Fibroblast of lung (primary cell): ENCODE measurements around the gene GPR137.

Experiments
- EZH2 ChIP-seq: IDR thresholded peaks from 2 replicates; pipeline ENCODE4 v1.5.1; 2012; ENCODE audit warnings: low read length, control low read depth, mild to moderate bottlenecking; ENCODE audit errors: missing control alignments
- TF ChIP-seq, protein P1 (sequence below), 2 donors: IDR thresholded peaks in 1 of 2; conservative IDR thresholded peaks in 1 of 2; 1 replicate in 1 of 2; 2 replicates in 1 of 2; pipeline ENCODE4 v1.5.1; 2011 to 2012; ENCODE audit warnings: low read length in 2 of 2, control low read depth in 1 of 2, inconsistent platforms in 1 of 2, low read depth in 1 of 2, mild to moderate bottlenecking in 1 of 2

GRCh38 chr11:64305075-64305690 is 19.5 kb downstream of the GPR137 start, which contains the start of gene ESRRA:
- TF ChIP-seq EZH2: no peak
- TF ChIP-seq, protein P1, sequence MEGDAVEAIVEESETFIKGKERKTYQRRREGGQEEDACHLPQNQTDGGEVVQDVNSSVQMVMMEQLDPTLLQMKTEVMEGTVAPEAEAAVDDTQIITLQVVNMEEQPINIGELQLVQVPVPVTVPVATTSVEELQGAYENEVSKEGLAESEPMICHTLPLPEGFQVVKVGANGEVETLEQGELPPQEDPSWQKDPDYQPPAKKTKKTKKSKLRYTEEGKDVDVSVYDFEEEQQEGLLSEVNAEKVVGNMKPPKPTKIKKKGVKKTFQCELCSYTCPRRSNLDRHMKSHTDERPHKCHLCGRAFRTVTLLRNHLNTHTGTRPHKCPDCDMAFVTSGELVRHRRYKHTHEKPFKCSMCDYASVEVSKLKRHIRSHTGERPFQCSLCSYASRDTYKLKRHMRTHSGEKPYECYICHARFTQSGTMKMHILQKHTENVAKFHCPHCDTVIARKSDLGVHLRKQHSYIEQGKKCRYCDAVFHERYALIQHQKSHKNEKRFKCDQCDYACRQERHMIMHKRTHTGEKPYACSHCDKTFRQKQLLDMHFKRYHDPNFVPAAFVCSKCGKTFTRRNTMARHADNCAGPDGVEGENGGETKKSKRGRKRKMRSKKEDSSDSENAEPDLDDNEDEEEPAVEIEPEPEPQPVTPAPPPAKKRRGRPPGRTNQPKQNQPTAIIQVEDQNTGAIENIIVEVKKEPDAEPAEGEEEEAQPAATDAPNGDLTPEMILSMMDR (conservative IDR thresholded peaks at IDR 0.05 in 1 of 2, IDR thresholded peaks at IDR 0.05 in 1 of 2; ENCODE audit: low read depth in 1 of 2, low read length in 2 of 2): no peak
